Lung (tissue), 12 donors: ENCODE measurements around the gene ZNF345. TPM values are rescaled to one million over a fixed set of nuclear protein-coding genes. Genes with fewer than 3 reads are reported as not detected.

ENCODE experiments used
- ATAC-seq: fragments of 200-7000 bp; cut with Tn5 transposase; one replicate; pipeline ENCODE4 v1.9.1; 2020; ENCODE audit warnings: moderate number of reproducible peaks; ENCODE audit not compliant: insufficient read depth, low FRiP score
- DNase-seq, 3 donors: peaks; one replicate each; pipeline ENCODE4 v3.0.0-alpha.2; 2013 to 2017
- H3K27ac ChIP-seq, 2 donors: one replicate each; pipeline ENCODE4 v1.5.1; 2013; ENCODE audit warnings: mild to moderate bottlenecking in 2 of 2, moderate library complexity in 2 of 2, control low read depth in 1 of 2, inconsistent platforms in 1 of 2, low read depth in 1 of 2, low read length in 1 of 2
- H3K27me3 ChIP-seq, 3 donors: one replicate each; pipeline ENCODE4 v1.5.1; 2013; ENCODE audit warnings: low read length in 2 of 3; ENCODE audit not compliant: control insufficient read depth in 3 of 3, insufficient read depth in 3 of 3
- H3K36me3 ChIP-seq, 4 donors: one replicate each; pipeline ENCODE4 v1.5.1; 2013; ENCODE audit warnings: low read length in 4 of 4, mild to moderate bottlenecking in 1 of 4, moderate library complexity in 1 of 4; ENCODE audit not compliant: control insufficient read depth in 4 of 4, insufficient read depth in 4 of 4
- H3K4me1 ChIP-seq, 5 donors: one replicate each; pipeline ENCODE4 v1.5.1; 2013; ENCODE audit warnings: low read length in 5 of 5, mild to moderate bottlenecking in 2 of 5, moderate library complexity in 1 of 5; ENCODE audit not compliant: control insufficient read depth in 5 of 5, insufficient read depth in 5 of 5
- H3K4me3 ChIP-seq: one replicate; pipeline ENCODE4 v1.5.1; 2013; ENCODE audit warnings: mild to moderate bottlenecking, control low read depth, moderate library complexity
- H3K9ac ChIP-seq, 2 donors: one replicate each; pipeline ENCODE4 v1.5.1; 2013; ENCODE audit warnings: low read length in 2 of 2, control low read depth in 1 of 2; ENCODE audit not compliant: insufficient read depth in 1 of 2
- H3K9me3 ChIP-seq, 4 donors: one replicate each; pipeline ENCODE4 v1.5.1; 2013; ENCODE audit warnings: low read length in 3 of 4, mild to moderate bottlenecking in 1 of 4, moderate library complexity in 1 of 4; ENCODE audit not compliant: control insufficient read depth in 4 of 4, insufficient read depth in 3 of 4
- CTCF ChIP-seq: IDR thresholded peaks from 2 replicates; pipeline ENCODE4 v1.5.1; 2012; ENCODE audit warnings: mild to moderate bottlenecking; ENCODE audit errors: control extremely low read depth, extremely low read depth
- WGBS, 2 donors: extraction: QIAGEN DNeasy Blood & Tissue Kit; methylation state at CpG; one replicate each; pipeline ENCODE4 v1.1.7; 2013; 5-methylcytosine and 5-hydroxymethylcytosine counted together
- polyA plus RNA-seq, 2 donors: library from polyadenylated mRNA; stranded (reverse); fragments of 200-250 nt; gene quantifications; one replicate each; pipeline ENCODE4 v1.2.1, GENCODE V29; 2013
- total RNA-seq, 2 donors: library from RNA; depleted of rRNA in 1 of 2; stranded (reverse); fragments of >200 nt in 1 of 2; gene quantifications; one replicate each; pipeline ENCODE4 v1.2.1, GENCODE V29; 2014 to 2021
- donor health status: control.
- donor health status: control.
- donor health status: Bipolar disorder and iron deficiency.
- donor health status: healthy.
- donor health status: DM: yes; HTN: yes; CAD: no.

Gene ZNF345
- total and polyA plus RNA-seq, 4 donors, result 1.8 to 22.5 (median 3.5) TPM

GRCh38 chr19:36898422-36898821 lies 47.7 kb downstream of the ZNF345 start:
- no peak overlapping the region for H3K9ac ChIP-seq
- WGBS, 2 donors, result 95 to 99% methylated on average over 4 of the region's 4 CpGs
- H3K4me3 ChIP-seq, result no peak overlapping the region
- H3K27ac ChIP-seq, result no peak overlapping the region
- H3K4me1 ChIP-seq, result no peaks in the 10 kb centered on the region
- H3K9me3 ChIP-seq, result peaks cover 33 to 48% (median 38%) of the 10 kb centered on the region in 4 donors
- H3K27me3 ChIP-seq, result no peaks in the 10 kb centered on the region
- H3K36me3 ChIP-seq, result peaks cover 8 to 75% (median 64%) of the 10 kb centered on the region in 4 donors
- no peak for TF ChIP-seq CTCF
- ATAC-seq (no peak), DNase-seq (no peak)

GRCh38 chr19:36915992-36916830 lies 65.5 kb downstream of the ZNF345 start, which contains the start of the genes ZNF568 and ZNF829:
TSS of gene ZNF568 (plus strand) at chr19:36916332. CDS start at chr19:36922771, 6,439 bp downstream.
TSS of gene ZNF829 (minus strand) at chr19:36916291. CDS start at chr19:36915167, 1,124 bp downstream.
- H3K27ac ChIP-seq, result peak within 1 kb of the TSS; percentile 96 to 98
- no peaks in the 10 kb centered on the region for H3K27me3 ChIP-seq
- WGBS, 2 donors, result 0 to 1% methylated on average over 57 of the region's 57 CpGs
- peak within 1 kb of the TSS; percentile 94 to 98 for H3K9ac ChIP-seq
- peaks cover 2 to 21% (median 14%) of the 10 kb centered on the region in 4 donors for H3K36me3 ChIP-seq
- H3K4me1 ChIP-seq, result peaks cover 0 to 13% (median 5%) of the 10 kb centered on the region in 5 donors
- DNase-seq (peak; percentile 93 to 95 (median 95)), ATAC-seq (peak; percentile 97)
- peaks cover 0 to 8% (median 0%) of the 10 kb centered on the region in 4 donors for H3K9me3 ChIP-seq
- peak; percentile 7 for TF ChIP-seq CTCF
- H3K4me3 ChIP-seq, result peak within 1 kb of the TSS; percentile 82

- ATAC-seq (no peak), DNase-seq (peak; percentile 46 to 61 (median 51))
- Histone ChIP-seq H3K36me3 (peaks cover 2 to 25% (median 13%) of the 10 kb centered on the region in 4 donors), H3K4me3 (peak overlapping the region; percentile 82), H3K4me1 (peaks cover 0 to 13% (median 5%) of the 10 kb centered on the region in 5 donors), H3K27ac (peak overlapping the region; percentile 3 to 98), H3K27me3 (no peaks in the 10 kb centered on the region), H3K9me3 (peaks cover 0 to 7% (median under 1%) of the 10 kb centered on the region in 4 donors), H3K9ac (peak overlapping the region; percentile 94 to 98)
- no peak for TF ChIP-seq CTCF
- 51 to 57% methylated on average over 7 of the region's 7 CpGs for WGBS, 2 donors
Measured at GRCh38 chr19:36916991-36917390, 66.3 kb downstream of the ZNF345 start.
